Prostate gland (tissue), 2 donors: ENCODE data around the gene CYTIP. TPM values are rescaled to one million over a fixed set of nuclear protein-coding genes. Genes with fewer than 3 reads are reported as not detected.

Experiments used
- DNase-seq: peaks from one replicate; pipeline ENCODE4 v3.0.0-alpha.2; 2019; ENCODE audit warnings: low spot score
- H3K27ac ChIP-seq, 2 donors: fragments of 200-600 bp; sonication (generic); 2 replicates each; pipeline ENCODE4 v1.5.1; 2017 to 2019
- H3K27me3 ChIP-seq: fragments of 200-600 bp; sonication (generic); replicated peaks from 2 replicates; pipeline ENCODE4 v1.5.1; 2019; ENCODE audit not compliant: insufficient read depth
- H3K36me3 ChIP-seq, 2 donors: fragments of 200-600 bp; sonication (generic); 1 replicate in 1 of 2; 2 replicates in 1 of 2; pipeline versions ENCODE4 v1.5.1 to v1.8.1; 2017 to 2019
- H3K4me1 ChIP-seq: fragments of 200-600 bp; sonication (generic); replicated peaks from 2 replicates; pipeline ENCODE4 v1.5.1; 2019
- H3K4me3 ChIP-seq, 2 donors: fragments of 200-600 bp; sonication (generic); 2 replicates each; pipeline ENCODE4 v1.5.1; 2017 to 2019
- H3K9me3 ChIP-seq: fragments of 200-600 bp; sonication (generic); 2 replicates; pipeline ENCODE4 v1.5.1; 2017
- POLR2A ChIP-seq: fragments of 450-650 bp; IDR thresholded peaks from one replicate; pipeline ENCODE4 v1.6.1; 2016; ENCODE audit warnings: antibody characterized with exemption, mild to moderate bottlenecking
- POLR2AphosphoS5 ChIP-seq: sonication (generic); formaldehyde crosslinking; IDR thresholded peaks from one replicate; pipeline ENCODE4 v1.6.1; 2017; ENCODE audit warnings: antibody characterized with exemption
- WGBS: methylation state at CpG from one replicate; pipeline ENCODE4 v1.1.5; 2018; 5-methylcytosine and 5-hydroxymethylcytosine counted together
- intact Hi-C: fragments of 100-400 bp; cut with DNase I; formaldehyde crosslinking; loops from one replicate; pipeline ENCODE4 v1.14.2; 2022
- total RNA-seq, 2 donors: library from RNA; depleted of rRNA; stranded (reverse); fragments of >200 nt; gene quantifications; one replicate each; pipeline ENCODE4 v1.1.0, GENCODE V29; 2016
- TF ChIP-seq, protein P1 (sequence below), 4 experiments: fragments of 200-600 bp in 2 of 4; fragments of 450-650 bp in 2 of 4; sonication (generic) in 2 of 4; IDR thresholded peaks; 1 replicate in 3 of 4; 2 replicates in 1 of 4; pipeline ENCODE4 v1.5.1; 2016 to 2019; ENCODE audit warnings: antibody characterized with exemption in 4 of 4, mild to moderate bottlenecking in 2 of 4, moderate library complexity in 2 of 4

The CYTIP gene
- total RNA-seq, 2 donors from 2014 or later: 3.3 to 7.4 TPM

GRCh38 chr2:157459486-157459885 lies 15.6 kb upstream of the CYTIP start:
- Histone ChIP-seq H3K9me3 (no peaks in the 10 kb centered on the region), H3K4me3 (no peak overlapping the region), H3K27me3 (no peaks in the 10 kb centered on the region), H3K36me3 (no peaks in the 10 kb centered on the region), H3K27ac (no peak overlapping the region), H3K4me1 (no peaks in the 10 kb centered on the region)
- WGBS: 54% methylated on average over 6 of the region's 6 CpGs
- TF ChIP-seq POLR2A (no peak), POLR2AphosphoS5 (no peak)
- TF ChIP-seq, protein P1, sequence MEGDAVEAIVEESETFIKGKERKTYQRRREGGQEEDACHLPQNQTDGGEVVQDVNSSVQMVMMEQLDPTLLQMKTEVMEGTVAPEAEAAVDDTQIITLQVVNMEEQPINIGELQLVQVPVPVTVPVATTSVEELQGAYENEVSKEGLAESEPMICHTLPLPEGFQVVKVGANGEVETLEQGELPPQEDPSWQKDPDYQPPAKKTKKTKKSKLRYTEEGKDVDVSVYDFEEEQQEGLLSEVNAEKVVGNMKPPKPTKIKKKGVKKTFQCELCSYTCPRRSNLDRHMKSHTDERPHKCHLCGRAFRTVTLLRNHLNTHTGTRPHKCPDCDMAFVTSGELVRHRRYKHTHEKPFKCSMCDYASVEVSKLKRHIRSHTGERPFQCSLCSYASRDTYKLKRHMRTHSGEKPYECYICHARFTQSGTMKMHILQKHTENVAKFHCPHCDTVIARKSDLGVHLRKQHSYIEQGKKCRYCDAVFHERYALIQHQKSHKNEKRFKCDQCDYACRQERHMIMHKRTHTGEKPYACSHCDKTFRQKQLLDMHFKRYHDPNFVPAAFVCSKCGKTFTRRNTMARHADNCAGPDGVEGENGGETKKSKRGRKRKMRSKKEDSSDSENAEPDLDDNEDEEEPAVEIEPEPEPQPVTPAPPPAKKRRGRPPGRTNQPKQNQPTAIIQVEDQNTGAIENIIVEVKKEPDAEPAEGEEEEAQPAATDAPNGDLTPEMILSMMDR (IDR thresholded peaks at IDR 0.05): no peak
- DNase-seq: no peak
- intact Hi-C loops: no loop called here

DNA sequence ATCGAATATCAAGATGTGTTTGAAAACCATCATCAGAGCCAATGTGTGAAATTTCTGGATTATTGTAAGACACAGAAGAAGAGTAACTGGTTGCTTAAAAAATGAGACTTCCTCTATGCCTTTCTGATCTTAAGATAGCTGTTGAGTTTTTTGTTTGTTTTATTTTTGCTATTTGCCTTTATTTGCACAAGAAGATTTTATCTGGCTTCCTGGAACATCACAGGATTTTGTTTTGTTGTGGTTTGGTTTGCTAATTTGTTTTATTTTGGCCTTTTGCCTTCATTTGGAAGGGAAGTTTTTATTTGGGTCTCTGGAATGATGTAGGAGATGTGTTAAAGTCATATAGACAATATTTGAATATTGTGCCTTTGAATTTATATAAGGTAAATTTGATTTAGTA lies 3.9 kb upstream of the CYTIP start:
- 17% methylated on average over 1 of the region's 1 CpG for WGBS
- H3K4me3 ChIP-seq: no peak overlapping the region
- no peak for TF ChIP-seq POLR2AphosphoS5
- TF ChIP-seq POLR2A: no peak
- TF ChIP-seq, protein P1 (IDR thresholded peaks at IDR 0.05): no peak
- no peaks in the 10 kb centered on the region for H3K27me3 ChIP-seq
- intact Hi-C loops: no loop called here
- H3K27ac ChIP-seq: no peak overlapping the region
- no peaks in the 10 kb centered on the region for H3K36me3 ChIP-seq
- no peaks in the 10 kb centered on the region for H3K4me1 ChIP-seq
- DNase-seq: no peak
- no peaks in the 10 kb centered on the region for H3K9me3 ChIP-seq

DNA sequence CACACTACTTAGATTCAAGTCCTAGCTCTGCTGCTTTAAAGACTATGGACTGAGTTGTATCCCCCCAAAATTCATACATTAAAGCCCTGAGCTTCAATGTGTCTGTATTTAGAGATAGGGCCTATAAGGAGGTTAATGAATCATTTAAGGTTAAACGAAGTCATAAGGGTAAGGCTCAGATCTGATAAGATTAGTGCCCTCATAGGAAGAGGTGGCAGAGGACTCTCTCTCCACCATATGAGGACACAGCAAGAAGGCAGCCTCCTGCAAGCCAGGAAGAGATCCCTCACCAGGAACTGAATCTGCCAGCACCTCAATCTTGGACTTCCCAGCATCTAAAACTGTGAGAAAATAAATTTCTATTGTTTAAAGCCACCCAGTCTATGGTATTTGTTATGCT lies 3.1 kb upstream of the CYTIP start:
- no peaks in the 10 kb centered on the region for H3K9me3 ChIP-seq
- no peak for DNase-seq
- H3K36me3 ChIP-seq: no peaks in the 10 kb centered on the region
- TF ChIP-seq POLR2AphosphoS5 (no peak), POLR2A (no peak)
- TF ChIP-seq, protein P1 (IDR thresholded peaks at IDR 0.05): no peak
- no peaks in the 10 kb centered on the region for H3K27me3 ChIP-seq
- no peak overlapping the region for H3K27ac ChIP-seq
- H3K4me3 ChIP-seq: no peak overlapping the region
- no peaks in the 10 kb centered on the region for H3K4me1 ChIP-seq
- intact Hi-C loops: no loop called here
- WGBS: 55% methylated on average over 1 of the region's 1 CpG

GRCh38 chr2:157444641-157445040 lies 752 bp upstream of the CYTIP start:
- H3K27ac ChIP-seq: no peak overlapping the region
- H3K36me3 ChIP-seq: no peaks in the 10 kb centered on the region
- DNase-seq: no peak
- no peaks in the 10 kb centered on the region for H3K9me3 ChIP-seq
- no peaks in the 10 kb centered on the region for H3K27me3 ChIP-seq
- no peaks in the 10 kb centered on the region for H3K4me1 ChIP-seq
- 90% methylated on average over 3 of the region's 3 CpGs for WGBS
- no peak overlapping the region for H3K4me3 ChIP-seq
- intact Hi-C loops: no loop called here
- TF ChIP-seq POLR2AphosphoS5 (no peak), POLR2A (no peak)
- TF ChIP-seq, protein P1 (IDR thresholded peaks at IDR 0.05): no peak

DNA sequence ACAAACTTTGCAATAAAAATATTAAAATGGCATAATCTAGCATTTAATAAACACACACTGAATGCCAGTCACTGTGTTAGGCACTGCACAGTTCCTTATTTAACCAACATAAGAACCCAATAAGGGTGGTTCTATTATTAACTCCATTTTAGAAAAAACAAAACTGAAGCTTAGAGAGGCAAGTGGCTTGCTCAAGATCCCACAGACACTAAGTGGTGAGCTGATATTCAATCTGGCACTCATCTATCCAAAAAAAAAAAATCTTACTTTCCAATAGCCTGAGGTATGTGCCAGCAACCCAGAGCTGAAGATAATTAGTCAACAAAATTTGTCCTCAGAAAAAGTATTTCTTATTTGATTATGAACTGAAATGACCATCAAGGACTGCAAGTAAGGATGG lies 799 bp downstream of the CYTIP start:
- H3K27ac ChIP-seq: no peak overlapping the region
- H3K4me1 ChIP-seq: no peaks in the 10 kb centered on the region
- H3K4me3 ChIP-seq: no peak overlapping the region
- no peak for DNase-seq
- TF ChIP-seq, protein P1 (IDR thresholded peaks at IDR 0.05): no peak
- TF ChIP-seq POLR2AphosphoS5: no peak
- no peaks in the 10 kb centered on the region for H3K9me3 ChIP-seq
- intact Hi-C loops: no loop called here
- H3K27me3 ChIP-seq: no peaks in the 10 kb centered on the region
- no peaks in the 10 kb centered on the region for H3K36me3 ChIP-seq
